Prostate gland (tissue), 2 donors: ENCODE results near the gene SUPT3H. TPM values are rescaled to one million over a fixed set of nuclear protein-coding genes. Genes with fewer than 3 reads are reported as not detected.

Source experiments
- DNase-seq: peaks from one replicate; pipeline ENCODE4 v3.0.0-alpha.2; 2019; ENCODE audit warnings: low spot score
- H3K27ac ChIP-seq, 2 donors: fragments of 200-600 bp; sonication (generic); 2 replicates each; pipeline ENCODE4 v1.5.1; 2017 to 2019
- H3K27me3 ChIP-seq: fragments of 200-600 bp; sonication (generic); replicated peaks from 2 replicates; pipeline ENCODE4 v1.5.1; 2019; ENCODE audit not compliant: insufficient read depth
- H3K36me3 ChIP-seq, 2 donors: fragments of 200-600 bp; sonication (generic); 1 replicate in 1 of 2; 2 replicates in 1 of 2; pipeline versions ENCODE4 v1.5.1 to v1.8.1; 2017 to 2019
- H3K4me1 ChIP-seq: fragments of 200-600 bp; sonication (generic); replicated peaks from 2 replicates; pipeline ENCODE4 v1.5.1; 2019
- H3K4me3 ChIP-seq, 2 donors: fragments of 200-600 bp; sonication (generic); 2 replicates each; pipeline ENCODE4 v1.5.1; 2017 to 2019
- H3K9me3 ChIP-seq: fragments of 200-600 bp; sonication (generic); 2 replicates; pipeline ENCODE4 v1.5.1; 2017
- POLR2A ChIP-seq: fragments of 450-650 bp; IDR thresholded peaks from one replicate; pipeline ENCODE4 v1.6.1; 2016; ENCODE audit warnings: antibody characterized with exemption, mild to moderate bottlenecking
- POLR2AphosphoS5 ChIP-seq: sonication (generic); formaldehyde crosslinking; IDR thresholded peaks from one replicate; pipeline ENCODE4 v1.6.1; 2017; ENCODE audit warnings: antibody characterized with exemption
- WGBS: methylation state at CpG from one replicate; pipeline ENCODE4 v1.1.5; 2018; 5-methylcytosine and 5-hydroxymethylcytosine counted together
- intact Hi-C: fragments of 100-400 bp; cut with DNase I; formaldehyde crosslinking; loops from one replicate; pipeline ENCODE4 v1.14.2; 2022
- total RNA-seq, 2 donors: library from RNA; depleted of rRNA; stranded (reverse); fragments of >200 nt; gene quantifications; one replicate each; pipeline ENCODE4 v1.1.0, GENCODE V29; 2016
- TF ChIP-seq, protein P1 (sequence below), 4 experiments: fragments of 200-600 bp in 2 of 4; fragments of 450-650 bp in 2 of 4; sonication (generic) in 2 of 4; IDR thresholded peaks; 1 replicate in 3 of 4; 2 replicates in 1 of 4; pipeline ENCODE4 v1.5.1; 2016 to 2019; ENCODE audit warnings: antibody characterized with exemption in 4 of 4, mild to moderate bottlenecking in 2 of 4, moderate library complexity in 2 of 4

Gene SUPT3H
- total RNA-seq, 2 donors from 2014 or later = 4.6 to 13.1 TPM

DNA sequence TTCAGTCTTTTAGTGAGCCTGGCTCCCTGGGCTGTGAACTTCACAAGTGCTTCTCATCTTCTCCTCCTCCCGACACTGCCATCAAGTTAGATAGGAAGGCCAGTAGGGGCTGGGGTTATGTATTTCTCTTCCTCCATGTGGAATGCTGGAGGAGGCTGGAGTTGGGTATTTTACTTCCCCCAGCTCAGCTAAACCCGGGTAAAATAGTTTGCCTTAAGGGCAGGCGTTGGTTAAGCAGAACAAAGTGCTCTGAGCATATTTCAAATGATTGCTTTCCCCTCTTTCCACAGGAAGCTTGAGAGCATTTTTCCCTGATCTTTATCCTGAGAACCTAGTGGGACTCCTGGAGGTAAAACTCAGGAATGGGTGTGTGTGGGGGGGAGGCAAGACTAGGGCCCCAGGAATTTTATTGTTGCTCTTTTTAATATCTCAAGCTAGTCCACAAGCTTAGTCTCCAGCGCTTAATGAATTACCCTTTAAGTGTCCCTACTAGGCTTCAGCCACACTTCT, 16.9 kb upstream of the SUPT3H start:
- Histone ChIP-seq H3K36me3 (no peaks in the 10 kb centered on the region), H3K4me1 (no peaks in the 10 kb centered on the region), H3K4me3 (no peak overlapping the region), H3K9me3 (no peaks in the 10 kb centered on the region), H3K27me3 (no peaks in the 10 kb centered on the region), H3K27ac (no peak overlapping the region)
- WGBS = 83% methylated on average over 4 of the region's 4 CpGs
- TF ChIP-seq, protein P1, sequence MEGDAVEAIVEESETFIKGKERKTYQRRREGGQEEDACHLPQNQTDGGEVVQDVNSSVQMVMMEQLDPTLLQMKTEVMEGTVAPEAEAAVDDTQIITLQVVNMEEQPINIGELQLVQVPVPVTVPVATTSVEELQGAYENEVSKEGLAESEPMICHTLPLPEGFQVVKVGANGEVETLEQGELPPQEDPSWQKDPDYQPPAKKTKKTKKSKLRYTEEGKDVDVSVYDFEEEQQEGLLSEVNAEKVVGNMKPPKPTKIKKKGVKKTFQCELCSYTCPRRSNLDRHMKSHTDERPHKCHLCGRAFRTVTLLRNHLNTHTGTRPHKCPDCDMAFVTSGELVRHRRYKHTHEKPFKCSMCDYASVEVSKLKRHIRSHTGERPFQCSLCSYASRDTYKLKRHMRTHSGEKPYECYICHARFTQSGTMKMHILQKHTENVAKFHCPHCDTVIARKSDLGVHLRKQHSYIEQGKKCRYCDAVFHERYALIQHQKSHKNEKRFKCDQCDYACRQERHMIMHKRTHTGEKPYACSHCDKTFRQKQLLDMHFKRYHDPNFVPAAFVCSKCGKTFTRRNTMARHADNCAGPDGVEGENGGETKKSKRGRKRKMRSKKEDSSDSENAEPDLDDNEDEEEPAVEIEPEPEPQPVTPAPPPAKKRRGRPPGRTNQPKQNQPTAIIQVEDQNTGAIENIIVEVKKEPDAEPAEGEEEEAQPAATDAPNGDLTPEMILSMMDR (IDR thresholded peaks at IDR 0.05) = no peak
- no peak for TF ChIP-seq POLR2A
- no peak for TF ChIP-seq POLR2AphosphoS5
- intact Hi-C loops = no loop called here
- no peak for DNase-seq

DNA sequence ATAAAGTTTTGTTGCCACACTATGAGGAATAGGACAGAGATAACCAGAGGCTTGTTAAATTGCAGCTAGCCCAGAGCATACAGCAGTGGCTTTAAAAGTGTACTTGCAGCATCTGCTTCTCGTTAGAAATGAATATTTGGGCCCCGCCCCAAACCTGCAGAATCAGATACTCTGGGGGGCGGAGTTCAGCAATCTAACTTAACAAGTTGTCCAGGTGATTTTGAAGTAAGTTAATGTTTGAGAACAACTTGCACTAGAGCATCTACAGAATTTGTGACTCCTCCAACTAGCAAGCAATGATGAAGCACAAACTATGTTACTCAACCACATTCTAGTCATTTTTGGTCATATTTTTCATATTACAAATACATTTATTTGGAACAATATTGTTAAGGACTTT, 10.6 kb upstream of the SUPT3H start:
- H3K36me3 ChIP-seq = no peaks in the 10 kb centered on the region
- DNase-seq = no peak
- H3K4me1 ChIP-seq = no peaks in the 10 kb centered on the region
- intact Hi-C loops = no loop called here
- TF ChIP-seq, protein P1 (IDR thresholded peaks at IDR 0.05) = no peak
- TF ChIP-seq POLR2AphosphoS5 (no peak), POLR2A (no peak)
- no peaks in the 10 kb centered on the region for H3K9me3 ChIP-seq
- WGBS = 32% methylated on average over 3 of the region's 3 CpGs
- no peak overlapping the region for H3K27ac ChIP-seq
- H3K4me3 ChIP-seq = no peak overlapping the region
- H3K27me3 ChIP-seq = no peaks in the 10 kb centered on the region

DNA sequence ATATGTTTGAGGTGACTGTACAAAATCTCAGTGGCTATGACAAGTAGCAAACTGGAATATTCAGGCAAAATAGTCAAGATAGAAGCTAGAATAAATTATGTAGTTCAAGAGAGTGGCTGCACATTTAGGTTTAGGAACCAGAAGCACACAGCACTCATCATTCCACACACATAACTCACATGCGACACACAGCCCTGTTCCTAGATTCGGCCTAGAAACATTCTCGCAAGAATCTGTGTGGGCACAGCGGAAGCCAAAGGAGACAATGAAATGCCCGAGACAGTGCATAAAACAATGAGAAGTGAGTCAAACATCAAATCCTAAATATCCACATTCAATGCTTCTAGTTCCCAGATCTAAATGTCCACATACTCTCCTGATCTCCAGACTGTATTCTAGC, 9.5 kb upstream of the SUPT3H start:
- H3K36me3 ChIP-seq = no peaks in the 10 kb centered on the region
- no peaks in the 10 kb centered on the region for H3K9me3 ChIP-seq
- no peak overlapping the region for H3K27ac ChIP-seq
- DNase-seq = no peak
- no peaks in the 10 kb centered on the region for H3K4me1 ChIP-seq
- intact Hi-C loops = no loop called here
- WGBS = 95% methylated on average over 5 of the region's 5 CpGs
- TF ChIP-seq POLR2AphosphoS5 (no peak), POLR2A (no peak)
- TF ChIP-seq, protein P1 (IDR thresholded peaks at IDR 0.05) = no peak
- H3K4me3 ChIP-seq = no peak overlapping the region
- H3K27me3 ChIP-seq = no peaks in the 10 kb centered on the region

DNA sequence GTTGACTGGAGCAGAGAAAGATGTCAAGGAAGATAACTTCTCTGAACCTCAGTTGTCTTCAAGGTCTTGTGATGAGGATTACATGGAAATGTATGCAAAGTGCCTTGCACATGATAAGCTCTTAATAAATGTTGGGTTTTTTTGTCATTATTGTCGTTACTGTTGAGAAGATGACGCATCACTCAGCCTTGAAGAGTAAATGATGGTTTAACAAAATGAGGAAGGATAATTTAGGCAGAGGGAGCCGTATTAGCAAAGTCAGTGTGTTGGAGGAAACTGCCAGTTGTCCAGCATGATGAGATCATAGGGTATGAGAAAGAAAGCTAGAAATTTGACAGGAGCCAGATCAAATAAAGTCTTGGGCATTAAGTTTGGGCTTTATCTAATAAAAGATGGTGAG, 8.8 kb upstream of the SUPT3H start:
- 93% methylated on average over 3 of the region's 3 CpGs for WGBS
- Histone ChIP-seq H3K4me1 (no peaks in the 10 kb centered on the region), H3K9me3 (no peaks in the 10 kb centered on the region), H3K27me3 (no peaks in the 10 kb centered on the region), H3K27ac (no peak overlapping the region), H3K4me3 (no peak overlapping the region), H3K36me3 (no peaks in the 10 kb centered on the region)
- TF ChIP-seq POLR2AphosphoS5 = no peak
- no peak for TF ChIP-seq POLR2A
- TF ChIP-seq, protein P1 (IDR thresholded peaks at IDR 0.05) = no peak
- intact Hi-C loops = no loop called here
- DNase-seq = no peak

DNA sequence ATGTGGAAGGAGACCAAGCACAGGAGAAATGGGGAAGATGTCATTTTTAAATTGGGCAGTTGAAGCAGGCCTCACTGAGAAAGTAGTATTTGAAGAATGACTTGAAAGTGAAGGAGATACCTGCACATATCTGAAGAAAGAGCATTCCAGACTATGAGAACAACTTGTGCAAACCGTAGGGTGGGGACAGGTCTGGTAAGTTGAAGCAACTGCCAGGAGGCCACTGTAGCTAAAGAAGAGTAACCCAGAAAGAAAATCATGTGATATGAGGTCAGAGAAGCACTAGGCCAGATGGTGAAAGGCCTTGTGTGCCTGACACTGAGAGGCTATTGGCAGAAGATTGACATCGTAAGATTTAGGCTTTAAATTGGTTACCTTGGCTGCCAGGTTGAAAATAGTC, 4.7 kb upstream of the SUPT3H start:
- no peaks in the 10 kb centered on the region for H3K9me3 ChIP-seq
- intact Hi-C loops = no loop called here
- TF ChIP-seq, protein P1 (IDR thresholded peaks at IDR 0.05) = no peak
- TF ChIP-seq POLR2A = no peak
- no peak for TF ChIP-seq POLR2AphosphoS5

More for the DNA sequence above, 4.7 kb upstream of the SUPT3H start:
- Histone ChIP-seq H3K27me3 (no peaks in the 10 kb centered on the region), H3K4me3 (no peak overlapping the region), H3K4me1 (no peaks in the 10 kb centered on the region), H3K36me3 (no peaks in the 10 kb centered on the region), H3K27ac (no peak overlapping the region)
- WGBS = 78% methylated on average over 2 of the region's 2 CpGs
- DNase-seq = no peak
